H4 (cell line): Measurements from ENCODE around the gene TNPO3. TPM values are rescaled to one million over a fixed set of nuclear protein-coding genes. Genes with fewer than 3 reads are reported as not detected.

ENCODE experiments used
- DNase-seq: peaks from one replicate; pipeline ENCODE4 v3.0.0-alpha.2; 2015; ENCODE audit warnings: low spot score
- total RNA-seq: library from RNA; depleted of rRNA; stranded (reverse); fragments of >200 nt; shearing (Covaris generic); gene quantifications from 2 replicates; pipeline ENCODE4 v1.2.3, GENCODE V29; 2014; rRNA removed

Gene TNPO3
- total RNA-seq: 54.5 and 57.5 TPM in 2 replicates

DNA sequence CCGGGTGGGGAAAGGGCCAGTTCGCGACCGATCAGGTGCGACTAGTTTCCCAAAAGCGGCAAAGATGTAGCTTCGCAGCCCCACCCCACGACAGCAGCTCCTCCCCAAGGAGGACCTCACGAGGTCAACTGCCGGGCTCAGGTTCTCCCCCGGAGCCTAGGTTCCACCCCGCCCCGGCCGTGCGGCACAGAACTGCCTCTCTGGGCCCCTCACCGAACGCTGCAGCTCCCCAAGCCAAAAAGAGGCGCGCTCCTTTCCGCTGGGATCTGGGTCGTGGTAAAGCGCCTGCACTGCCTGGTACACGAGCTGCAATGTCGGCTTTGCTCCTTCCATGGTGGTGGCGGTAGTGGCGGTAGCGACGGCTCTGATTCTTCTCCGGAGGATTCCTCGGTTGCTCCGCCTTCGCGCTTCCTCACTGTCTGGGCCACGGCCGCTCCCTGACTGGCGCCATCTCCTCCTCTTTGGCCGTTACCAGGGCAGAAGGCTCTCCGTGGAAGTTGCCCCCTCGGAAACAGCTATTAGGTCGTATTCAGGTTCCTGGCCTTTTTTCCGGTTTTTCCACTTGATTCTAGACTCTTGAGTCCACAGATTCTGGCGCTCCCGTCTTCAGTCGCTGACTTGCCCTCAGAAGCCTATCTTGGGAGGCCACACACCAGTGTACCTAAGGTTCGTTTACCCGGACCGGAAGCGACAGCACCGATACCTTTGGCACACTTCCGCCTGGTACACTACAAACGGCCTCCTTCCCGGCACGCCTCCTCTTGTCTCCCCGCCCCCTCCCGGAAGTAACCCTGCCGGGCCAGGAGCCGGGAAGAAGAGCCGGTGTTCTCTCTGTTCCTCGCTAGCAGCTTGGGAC lies at the start of gene TNPO3:
TNPO3 (minus strand) TSS at position 674 of the 856 bp plus-strand sequence; CDS start at position 333, 341 bp downstream.
- peak; percentile 95 for DNase-seq

DNA sequence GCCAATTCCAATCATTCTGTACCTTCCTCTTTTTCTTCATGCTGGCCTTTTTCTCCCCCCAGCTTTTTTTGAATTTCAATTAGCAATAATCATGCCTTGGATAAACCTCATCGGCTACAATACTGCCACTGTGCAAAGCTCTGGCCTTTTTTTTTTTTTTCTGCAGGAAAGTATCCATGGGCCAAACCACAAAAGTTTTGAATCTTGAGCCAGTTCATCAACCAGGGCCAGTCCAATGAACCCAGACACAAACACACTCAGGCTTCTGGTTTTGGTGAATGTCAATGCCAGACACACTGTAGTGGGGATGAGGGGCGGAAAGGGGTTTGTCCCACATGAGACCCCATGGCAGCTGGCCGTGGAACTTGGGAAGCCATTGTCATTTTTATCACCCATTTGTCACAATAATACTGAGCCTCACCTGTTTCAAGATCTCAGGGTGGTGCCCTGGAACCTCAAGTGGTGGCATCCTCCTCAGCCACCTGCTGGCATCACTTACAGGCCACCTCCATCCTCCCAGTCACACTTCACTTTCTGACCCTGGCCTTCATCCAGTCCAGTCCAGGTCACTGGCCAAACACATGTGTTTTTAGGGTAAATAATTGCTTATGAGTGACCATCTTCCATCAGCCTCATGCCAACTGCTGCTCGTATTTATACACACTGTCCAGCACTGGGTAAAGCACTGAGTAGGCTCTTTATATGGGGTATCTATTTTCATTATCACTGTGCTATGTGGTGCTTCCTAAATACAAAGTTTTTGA lies 48.8 kb upstream of the TNPO3 start:
- DNase-seq: no peak

DNA sequence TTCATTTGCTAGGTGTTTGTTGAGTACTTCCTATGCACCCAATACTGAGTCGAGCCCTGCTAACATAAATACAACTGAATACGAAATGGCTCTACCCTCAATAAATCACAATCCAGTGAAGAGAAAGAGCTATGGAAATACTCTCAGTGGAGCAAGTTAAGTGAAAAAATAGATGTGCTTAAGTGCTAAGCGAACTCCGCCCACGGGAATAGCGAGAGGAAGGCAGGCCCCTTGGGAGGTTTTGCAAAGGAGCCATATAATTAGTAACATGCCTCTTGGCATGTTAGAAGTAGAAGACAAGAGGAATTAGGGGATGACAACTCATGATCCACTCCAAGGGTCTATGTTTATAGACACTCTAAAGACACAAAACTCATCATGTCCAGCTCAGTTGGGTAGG lies 46.8 kb upstream of the TNPO3 start:
- DNase-seq: no peak

DNA sequence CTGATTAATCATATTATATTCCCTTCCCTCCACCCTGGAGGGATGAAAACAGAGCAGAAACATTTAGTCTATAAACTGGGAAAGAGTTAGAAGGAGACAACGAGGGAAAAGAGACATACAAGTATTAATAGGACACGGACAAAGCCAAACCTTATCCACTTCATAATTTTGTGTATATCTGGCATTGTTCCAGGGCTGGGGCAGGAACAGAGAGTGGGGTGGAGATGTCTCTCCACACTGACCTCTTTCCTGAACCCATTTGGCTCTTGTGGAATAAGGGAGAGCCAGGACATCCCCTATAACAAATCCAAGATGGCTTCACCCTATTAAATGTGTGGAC lies 45.9 kb upstream of the TNPO3 start:
- no peak for DNase-seq

DNA sequence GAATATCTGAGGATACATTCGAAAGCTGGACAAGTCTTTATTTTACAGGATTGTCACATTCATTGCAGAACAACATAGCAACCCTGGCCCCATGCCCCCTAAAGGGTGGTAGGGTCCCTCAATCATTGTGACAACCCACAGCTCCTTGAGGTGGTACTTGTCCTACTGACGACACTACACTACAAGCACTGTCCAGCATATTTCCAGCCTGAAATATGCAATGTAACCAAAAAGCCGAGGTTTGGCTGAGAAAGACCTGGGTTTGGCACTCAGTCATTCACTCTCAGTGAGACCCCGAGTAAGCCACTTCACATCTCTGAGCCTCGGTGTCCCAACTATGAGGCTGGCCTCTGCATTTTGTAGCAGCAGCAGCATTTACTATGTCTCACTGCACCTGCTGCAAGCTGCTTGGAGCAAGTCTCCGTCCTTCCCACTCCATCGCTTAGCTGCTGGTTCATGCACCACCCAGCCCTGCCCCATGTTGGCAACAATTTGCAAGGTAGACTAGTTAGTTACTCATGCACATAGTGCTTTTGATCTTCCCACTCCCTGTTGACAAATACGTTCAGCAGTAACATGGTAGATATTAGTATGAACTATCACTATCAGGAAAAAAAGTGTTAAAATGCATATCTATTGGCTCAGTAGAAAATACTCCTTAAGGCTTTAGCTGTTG lies 43.6 kb upstream of the TNPO3 start:
- no peak for DNase-seq

DNA sequence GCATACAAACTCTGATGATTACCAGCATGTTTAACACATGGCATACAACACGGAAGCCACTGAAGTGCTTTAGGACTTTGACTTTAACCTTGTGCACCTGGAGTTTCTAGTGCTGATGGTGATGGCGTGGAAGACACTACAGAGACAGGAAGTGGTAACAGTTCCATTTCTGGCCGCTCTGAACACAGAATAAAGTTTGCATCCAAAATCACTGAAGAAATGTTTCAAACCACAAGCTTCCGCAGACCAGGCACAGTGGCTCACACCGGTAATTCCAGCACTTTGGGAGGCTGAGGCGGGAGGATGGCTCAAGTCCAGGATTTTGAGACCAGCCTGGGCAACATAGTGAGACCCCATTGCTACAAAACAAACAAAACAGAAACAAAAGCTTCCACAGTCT lies 40.3 kb upstream of the TNPO3 start:
- no peak for DNase-seq

DNA sequence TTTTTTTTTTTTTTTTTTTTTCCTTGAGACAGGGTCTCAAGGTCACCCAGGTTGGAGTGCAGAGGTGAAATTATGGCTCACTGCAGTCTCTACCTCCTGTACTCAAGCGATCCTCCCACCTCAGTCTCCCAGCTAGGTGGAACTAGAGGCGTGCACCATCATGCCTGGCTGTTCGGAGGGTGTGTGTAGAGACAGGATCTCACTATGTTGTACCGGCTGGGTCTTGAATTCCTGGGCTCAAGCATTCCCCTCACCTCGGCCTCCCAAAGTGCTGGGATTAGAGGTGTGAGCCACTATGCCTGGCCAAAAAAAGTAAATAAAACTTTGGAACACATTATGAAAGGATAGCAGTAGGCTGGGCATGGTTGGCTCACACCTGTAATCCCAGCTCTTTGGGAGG lies 39.6 kb upstream of the TNPO3 start:
- DNase-seq: no peak

DNA sequence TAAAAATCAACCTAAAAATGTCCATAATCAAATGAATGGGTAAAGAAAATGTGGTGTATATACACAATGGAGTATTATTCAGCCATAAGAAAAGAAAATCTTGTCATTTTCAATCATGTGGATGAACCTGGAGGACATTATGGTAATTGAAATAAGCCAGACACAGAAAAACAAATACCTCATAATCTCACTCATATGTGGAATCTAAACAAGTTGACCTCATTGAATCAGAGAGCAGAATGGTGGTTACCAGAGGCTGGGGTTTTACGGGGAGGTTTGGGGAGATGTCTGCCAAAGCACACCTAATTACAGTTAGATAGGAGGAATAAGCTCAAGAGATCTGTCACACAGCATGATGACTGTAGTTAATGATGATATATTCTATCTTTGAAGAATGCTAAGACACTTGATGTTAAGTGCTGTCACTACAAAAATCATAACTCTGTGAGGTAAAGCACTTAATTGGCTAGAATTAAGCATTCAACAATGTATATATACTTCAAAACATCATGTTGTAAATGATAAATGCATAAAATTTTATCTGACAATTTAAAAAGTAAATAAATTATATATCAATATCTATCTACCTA lies 39.1 kb upstream of the TNPO3 start:
- DNase-seq: no peak

DNA sequence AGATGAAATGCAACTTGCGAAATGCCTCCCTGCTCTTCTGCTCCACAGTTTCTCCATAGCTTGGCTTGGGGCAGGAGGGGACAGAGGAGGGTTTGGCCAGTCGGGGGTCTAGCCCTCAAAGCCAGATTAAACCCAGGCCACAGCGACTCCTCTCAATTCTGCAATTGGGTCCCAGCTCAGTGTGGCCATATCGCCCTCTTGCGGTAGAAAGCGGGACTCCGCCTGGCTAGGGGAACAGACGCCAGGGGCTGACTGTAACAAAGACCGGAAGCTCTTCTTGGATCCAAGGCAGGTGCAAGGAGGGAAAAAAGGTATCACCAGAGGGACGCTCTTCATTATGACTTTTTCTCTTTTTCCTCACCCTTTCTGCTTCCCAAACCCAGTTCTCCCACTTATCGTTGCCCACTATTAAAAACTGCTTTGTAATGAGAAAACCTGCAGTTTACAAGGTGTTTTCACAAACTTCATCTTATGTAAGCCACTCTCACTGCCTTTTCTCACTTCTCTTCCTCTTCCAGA lies 36.6 kb upstream of the TNPO3 start:
- DNase-seq: peak; percentile 69

DNA sequence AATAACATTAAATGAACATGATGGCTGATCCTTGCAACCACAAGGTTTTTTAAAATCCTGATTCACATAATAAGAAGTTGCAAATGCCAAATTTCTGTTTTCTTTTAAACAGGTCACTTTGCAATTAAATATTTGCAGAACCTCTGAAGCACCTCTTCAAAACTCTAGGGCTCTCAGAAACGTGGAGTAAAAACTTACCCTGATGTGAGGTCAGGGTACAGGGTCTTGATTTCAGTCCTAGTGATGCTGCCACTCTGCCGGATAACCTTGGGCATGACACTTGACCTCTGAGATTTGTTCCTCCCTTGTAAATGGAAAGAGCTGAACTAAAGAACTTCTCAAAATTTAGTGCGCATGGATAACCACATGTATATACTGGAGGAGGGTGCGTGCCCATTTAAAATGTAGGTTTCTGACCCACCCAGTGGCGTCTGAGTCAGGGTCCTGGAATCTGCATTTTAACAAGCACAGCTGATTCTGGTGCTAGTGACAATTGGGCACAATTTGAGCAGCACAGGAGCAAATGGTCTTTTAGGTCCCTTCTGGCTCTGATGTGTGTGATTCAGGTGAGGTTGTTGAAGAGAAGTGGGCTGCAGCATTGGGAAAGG lies 35.5 kb upstream of the TNPO3 start:
- DNase-seq: no peak

DNA sequence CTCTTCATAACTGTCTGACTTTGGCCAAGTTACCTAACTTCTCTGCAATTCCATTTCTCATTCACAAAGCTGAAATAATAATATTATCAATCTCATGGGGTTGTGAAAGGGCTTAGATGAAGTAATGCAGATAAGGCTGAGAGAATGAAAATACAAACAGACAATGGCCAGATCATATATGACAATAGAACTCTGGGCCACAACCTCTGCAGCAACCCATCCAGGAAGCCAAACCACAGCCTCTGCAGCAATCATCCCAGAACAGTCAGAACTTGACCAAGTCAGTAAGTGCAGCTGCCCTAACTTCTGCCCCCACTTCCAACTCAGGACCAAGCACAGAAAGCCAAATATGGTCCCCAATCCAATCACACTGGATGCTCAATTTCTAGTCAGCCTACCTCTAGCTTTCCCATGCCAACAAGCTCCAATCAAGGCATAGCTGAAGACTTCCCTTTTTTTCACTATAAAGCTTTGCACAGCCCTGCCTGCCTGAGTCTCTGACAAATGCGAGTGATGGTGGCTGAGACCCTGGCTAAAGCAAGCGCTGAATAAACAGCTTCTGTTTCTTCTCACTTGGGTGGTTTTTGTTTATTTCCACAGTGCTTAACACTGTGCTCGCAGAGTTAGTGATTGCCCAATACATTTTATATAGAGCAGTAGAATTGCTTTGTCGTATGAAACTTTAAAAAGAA lies 34.8 kb upstream of the TNPO3 start:
- peak; percentile 63 for DNase-seq

DNA sequence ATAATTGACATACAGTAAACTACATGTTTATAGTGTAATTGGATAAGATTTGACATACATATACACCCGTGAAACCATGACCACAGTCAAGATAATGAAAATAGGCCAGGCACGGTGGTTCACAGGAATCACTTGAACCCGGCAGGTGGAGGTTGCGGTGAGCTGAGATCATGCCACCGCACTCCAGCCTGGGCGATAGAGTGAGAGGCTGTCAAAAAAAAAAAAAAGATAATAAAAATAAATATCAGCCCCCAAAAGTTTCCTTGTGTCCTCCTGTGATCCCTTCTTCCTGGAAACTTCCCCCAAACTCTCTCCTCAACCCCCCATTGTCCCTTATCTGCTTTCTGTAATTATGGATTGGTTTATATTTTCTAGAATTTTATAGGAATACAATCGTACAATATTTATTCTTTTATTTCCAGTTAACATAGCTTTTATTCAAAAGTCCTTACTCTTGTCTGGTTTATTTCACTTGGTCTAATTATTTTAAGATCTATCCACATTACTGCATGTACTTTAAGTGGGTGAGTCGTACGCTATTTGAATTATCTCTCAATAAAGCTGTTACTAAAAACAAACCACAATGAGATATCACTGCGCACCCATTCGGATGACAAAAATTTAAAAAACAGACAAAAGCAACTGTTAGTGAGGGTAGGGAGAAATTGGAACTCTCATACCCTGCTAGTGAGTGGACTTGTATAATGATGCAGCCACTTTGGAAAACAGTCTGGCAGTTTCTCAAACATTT lies 30.1 kb upstream of the TNPO3 start:
- no peak for DNase-seq

DNA sequence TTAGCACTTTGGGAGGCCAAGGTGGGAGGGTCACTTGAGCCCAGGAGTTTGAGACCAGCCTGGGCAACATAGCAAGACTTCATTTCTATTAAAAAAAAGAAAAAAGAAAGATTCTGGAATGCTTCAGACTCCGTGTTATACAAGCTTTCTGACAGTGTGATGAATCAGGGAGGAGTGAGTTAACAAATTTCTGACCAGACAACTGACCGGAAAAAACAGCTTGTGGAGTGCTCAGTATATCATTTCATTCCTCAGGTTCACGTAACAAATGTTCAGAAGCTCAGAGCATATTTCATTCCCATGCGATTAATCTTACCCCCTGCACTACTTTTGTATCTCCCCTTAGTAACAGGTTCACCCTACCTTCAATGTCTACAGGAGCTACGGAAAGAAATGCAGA lies 28.6 kb upstream of the TNPO3 start:
- no peak for DNase-seq

DNA sequence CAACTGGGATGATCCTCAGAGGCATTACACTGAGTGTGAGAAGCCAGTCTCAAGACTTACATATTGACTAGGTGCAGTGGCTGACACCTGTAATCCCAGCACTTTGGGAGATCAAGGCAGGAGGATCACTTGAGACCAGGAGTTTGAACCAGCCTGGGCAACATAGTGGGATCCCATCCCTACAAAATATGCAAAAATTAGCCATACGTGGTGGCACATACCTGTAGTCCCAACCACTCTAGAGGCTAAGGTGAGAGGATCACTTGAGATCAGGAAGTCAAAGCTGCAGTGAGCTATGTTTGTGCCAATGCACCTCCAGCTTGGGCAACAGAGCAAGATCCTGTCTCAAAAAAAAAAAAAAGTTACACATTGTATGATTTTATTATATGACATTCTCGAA lies 23.5 kb upstream of the TNPO3 start:
- DNase-seq: no peak

DNA sequence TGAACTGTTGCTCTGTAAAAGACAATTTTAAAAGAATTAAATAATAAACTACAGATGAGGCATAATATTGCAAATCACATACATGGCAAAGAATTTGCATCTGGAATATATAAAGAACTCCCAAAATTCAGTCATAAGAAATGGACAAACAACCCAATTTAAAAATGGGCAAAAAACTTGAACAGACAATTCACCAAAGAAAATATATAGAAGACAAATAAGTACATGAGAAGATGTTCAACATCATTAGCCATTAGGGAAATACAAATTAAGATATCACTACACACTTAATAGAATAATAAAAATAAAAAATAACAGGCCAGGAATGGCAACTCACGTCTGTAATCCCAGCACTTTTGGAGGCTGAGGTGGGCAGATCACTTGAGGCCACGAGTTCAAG lies 22.0 kb upstream of the TNPO3 start:
- no peak for DNase-seq

DNA sequence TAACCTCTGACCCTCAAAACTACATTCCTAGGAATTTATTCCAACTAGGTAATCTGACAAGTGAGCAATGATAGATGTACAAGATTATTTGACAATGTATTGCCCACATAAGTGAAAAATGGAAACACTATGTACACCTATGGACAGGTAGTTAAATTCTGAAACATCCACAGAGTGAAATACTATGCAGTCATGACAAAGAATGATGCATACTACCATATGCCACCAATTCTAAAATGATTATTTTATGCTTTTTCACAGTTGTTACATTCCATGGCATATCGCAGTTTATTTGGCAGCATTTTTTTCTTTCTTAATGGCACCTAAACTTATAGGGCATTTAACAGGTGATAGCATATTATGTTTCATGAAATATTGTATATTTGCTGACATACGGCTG lies 20.1 kb upstream of the TNPO3 start:
- DNase-seq: no peak

DNA sequence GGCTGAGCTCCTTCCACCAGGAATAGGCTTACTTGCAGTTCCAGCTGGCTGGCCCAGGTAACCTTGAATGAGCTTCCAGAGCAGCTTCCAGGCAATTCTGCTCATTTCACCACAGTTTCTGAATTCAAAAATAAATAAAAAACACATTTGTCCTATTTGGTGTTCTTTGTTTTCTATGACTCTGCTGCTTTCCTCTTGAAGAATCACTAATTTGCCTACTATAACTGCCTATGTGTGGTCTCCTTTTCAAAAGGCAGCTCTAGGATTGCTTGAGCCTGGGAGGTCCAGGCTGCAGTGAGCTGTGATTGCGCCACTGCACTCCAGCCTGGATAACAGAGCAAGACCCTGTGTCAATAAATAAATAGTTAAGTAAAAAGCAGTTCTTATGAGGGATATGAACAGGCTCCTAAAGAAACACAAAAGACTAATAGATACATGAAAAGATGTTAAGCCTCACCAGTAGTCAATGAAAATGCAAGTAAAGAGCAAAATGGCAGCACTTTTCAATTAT lies 19.5 kb upstream of the TNPO3 start:
- peak; percentile 39 for DNase-seq

DNA sequence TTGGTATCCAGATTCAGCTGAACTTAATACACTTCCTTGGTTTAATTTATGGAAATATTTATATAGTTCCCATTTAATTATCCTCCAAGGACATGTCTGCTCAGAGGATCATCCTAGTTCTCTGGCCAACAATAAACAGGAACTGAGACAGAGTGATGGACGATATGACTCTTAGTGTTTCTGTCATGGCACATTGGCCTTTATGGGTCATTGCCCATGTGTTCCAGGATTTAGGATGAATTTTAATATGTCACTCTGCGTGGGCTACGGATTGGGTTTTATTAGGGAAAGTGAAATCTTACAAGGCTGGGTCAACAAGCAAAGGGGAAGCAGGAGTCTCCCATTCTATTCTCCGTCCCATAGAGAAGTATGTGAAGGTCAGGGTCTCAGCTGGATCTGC lies 18.8 kb upstream of the TNPO3 start:
- DNase-seq: no peak

DNA sequence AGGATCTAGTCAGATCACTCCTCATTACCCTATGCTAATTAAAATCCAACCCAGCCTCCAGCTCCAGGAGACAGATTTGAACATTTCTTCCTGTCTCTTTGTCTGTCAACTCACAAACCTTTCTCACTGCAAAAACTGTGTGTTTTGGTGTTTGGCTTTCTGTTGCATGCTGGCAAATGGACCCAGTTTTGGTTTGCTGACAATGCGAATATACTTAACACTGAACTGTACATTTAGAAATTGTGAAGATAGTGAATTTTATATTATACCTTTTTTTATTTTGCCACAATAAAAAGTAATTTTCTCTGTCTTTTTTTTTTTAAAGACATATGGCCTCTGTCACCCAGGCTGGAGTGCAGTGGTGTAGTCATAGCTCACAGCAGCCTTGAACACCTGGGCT lies 18.3 kb upstream of the TNPO3 start:
- no peak for DNase-seq

DNA sequence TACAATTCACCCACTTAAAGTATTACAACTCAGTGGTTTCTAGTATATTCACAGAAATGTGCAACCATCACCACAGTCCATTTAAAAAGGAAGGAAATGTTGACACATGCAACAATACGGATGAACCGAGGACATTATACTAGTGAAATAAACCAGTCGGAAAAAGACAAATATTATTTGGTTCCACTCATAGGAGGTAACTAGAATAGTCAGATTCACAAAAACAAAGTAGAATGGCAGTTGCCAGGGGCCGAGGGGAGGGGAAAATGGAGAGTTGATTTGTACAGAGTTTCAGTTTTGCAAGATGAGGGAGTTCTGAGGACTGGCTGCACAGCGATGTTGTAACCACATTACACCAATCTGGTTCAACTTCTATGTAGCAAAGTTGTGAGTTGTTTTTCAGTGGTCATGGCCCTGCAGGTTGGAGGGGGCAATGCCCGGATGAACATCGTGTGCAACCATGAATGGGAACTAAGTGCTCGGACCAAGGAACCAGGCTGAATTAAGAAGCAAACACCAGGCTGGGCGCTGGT lies 17.6 kb upstream of the TNPO3 start:
- no peak for DNase-seq
